ENCODE measurements around the gene OR7G3.

GRCh38 chr19:9156304-9156703, 29.6 kb upstream of the OR7G3 start:
- TF ChIP-seq CTCF (IDR thresholded peaks at IDR 0.05; ENCODE audit: poor library complexity, severe bottlenecking) (no peak), RAD21 (conservative IDR thresholded peaks at IDR 0.05) (no peak), TAF1 (IDR thresholded peaks at IDR 0.05; ENCODE audit: low read depth) (no peak), POLR2AphosphoS5 (IDR thresholded peaks at IDR 0.05) (no peak)

Measured in neural cell (in vitro differentiated cells).